Effector CD8-positive, alpha-beta T cell (primary cell): ENCODE data around the gene TECTA.
A peak's percentile ranks its signal among the peaks of the same experiment; 100 is the strongest.

Experiments
- DNase-seq: peaks from one replicate; lab custom pipeline; 2025; lab: John Stamatoyannopoulos, UW

Gene TECTA

GRCh38 chr11:121188776-121189175, 87.7 kb downstream of the TECTA start:
- no peak for DNase-seq

DNA sequence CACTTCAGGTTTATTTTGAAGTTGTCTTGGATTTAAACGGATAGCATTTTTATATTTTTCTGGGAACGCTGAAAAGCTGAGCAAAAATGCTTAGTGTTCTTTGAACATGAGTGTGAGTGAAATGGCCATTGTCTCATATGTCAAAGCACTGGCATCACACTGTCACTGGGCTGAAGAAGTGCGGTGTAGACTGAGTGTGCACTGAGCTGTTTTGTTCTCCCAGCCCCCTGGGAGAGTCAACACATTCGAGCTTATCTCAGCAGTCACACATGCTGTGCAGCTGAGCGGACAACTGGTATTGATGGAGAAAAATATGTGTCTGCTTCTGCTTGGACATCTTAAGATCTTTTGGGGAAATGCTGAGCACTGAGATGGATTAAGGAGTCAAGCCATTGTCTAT, 90.8 kb downstream of the TECTA start:
- DNase-seq, result no peak

DNA sequence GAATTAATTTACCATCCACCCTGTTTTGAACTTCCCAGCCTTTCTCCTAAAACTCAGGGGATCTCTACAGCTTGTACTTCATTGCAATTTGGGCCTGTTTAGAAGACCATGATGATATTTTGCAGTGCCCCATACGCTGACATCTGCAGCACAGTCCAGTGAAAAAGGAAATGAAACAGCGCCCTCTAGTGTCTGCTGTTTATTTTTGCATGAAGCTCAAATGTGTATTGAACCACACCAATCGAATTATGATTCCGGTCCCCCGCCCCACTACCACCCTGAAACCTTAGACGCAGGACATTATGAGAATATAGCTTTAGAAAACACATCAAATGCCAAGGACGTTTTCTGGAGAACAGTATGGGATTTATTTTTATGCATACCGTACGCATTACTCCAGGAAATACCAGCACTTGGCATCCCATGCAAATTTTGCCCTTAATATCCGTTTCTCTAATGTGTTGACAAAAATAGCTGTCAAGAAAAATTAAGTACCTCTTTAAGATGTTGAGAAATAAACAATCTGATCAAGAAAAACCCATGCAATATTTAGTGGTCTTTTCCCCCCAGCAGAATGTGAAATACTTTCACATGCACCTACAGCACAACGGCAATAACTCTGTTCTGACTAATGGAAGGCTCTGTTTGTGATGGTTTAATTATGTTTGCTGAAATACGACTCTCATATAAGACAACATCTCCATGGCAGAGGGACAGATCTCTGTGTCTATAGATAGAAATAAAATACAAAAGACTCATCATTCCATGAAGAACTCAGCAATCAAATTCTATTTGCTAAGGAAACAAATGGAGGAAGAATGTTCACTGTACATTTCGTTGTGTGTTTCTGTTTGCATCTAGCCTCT, 93.9 kb downstream of the TECTA start:
- peak; percentile 14 for DNase-seq

DNA sequence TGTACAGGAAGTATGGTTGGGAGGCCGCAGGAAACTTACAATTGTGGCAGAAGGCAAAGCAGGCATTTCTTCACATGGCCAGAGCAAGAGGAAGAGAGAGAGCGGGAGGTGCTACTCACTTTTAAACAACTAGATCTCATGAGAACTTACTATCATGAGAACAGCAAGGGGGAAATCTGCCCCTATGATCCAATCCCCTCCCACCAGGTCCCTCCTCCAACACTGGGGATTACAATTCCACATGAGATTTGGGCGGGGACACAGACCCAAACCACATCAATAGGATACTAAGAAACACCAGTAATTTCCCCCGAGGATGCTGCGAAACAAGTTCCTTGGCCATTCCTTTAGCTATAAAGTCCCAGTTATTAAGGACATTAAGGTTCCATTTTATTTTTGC, 97.4 kb downstream of the TECTA start:
- DNase-seq, result no peak

GRCh38 chr11:121199516-121199915, 98.5 kb downstream of the TECTA start:
- DNase-seq, result no peak

DNA sequence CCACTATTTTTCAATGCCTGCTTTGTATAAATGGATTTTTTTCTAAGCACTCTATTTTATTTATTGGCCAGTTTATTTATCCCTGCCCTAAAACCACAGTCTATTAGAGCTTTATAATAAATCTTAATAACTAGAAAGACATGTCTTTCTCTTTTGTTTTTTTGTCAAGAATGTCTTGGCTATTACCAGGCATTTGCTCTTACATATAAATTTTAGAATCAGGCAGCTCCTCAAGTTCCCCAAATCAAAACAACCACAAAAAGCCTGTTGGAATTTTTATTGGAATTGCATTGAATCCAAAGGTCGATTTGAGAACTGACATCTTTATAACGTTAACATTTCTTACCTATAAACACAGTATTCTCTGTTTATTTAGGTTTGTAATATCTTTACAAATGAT, 105.8 kb downstream of the TECTA start:
- no peak for DNase-seq

- DNase-seq, result no peak
Observed at GRCh38 chr11:121207485-121208115, 106.6 kb downstream of the TECTA start.

DNA sequence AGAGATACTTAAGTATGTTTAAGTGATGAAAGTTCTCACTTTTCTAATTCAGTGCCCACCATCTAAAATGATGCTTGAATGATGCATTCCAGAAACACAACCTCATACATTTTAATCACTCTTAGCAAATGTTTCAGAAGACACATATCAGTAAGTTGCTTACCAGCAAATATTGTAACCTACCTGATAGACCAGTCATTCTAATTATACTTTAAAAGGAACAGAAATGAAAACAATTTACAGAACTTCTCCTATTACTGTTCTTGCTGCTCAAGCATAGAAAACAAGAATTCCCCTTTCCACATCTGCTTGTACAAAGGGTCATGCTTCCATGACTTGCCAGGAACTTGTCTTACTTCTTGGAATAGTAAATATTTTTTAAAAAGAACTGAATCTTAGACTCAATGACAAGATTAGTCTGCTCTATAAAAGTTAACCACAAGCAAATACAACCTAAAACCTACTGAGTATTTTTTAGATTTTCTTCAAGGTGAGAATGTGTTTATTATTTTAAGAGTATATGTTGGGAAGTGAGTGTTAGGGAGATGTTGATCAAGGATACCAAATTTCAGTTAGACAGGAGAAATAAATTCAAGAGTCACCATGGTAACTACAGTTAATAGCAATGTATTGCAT, 109.5 kb downstream of the TECTA start:
- no peak for DNase-seq

DNA sequence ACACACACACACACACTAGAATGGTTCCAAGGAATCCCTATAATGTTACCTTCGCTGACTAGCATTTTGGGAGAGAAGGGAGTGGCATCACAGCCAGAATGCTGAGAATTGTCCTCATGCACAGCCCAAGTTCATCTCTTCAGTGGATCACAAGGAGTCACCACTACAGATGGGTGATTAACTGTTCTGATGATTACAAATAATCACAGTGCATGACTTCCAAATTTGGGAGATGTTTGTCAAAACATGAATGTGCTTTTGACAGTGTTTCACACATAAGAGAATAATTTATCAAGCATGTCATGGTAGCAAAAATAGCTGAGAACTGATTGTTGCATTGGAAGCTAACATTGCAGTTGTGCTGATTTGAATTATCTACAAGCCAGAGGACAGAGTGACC, 110.6 kb downstream of the TECTA start:
- DNase-seq, result no peak

DNA sequence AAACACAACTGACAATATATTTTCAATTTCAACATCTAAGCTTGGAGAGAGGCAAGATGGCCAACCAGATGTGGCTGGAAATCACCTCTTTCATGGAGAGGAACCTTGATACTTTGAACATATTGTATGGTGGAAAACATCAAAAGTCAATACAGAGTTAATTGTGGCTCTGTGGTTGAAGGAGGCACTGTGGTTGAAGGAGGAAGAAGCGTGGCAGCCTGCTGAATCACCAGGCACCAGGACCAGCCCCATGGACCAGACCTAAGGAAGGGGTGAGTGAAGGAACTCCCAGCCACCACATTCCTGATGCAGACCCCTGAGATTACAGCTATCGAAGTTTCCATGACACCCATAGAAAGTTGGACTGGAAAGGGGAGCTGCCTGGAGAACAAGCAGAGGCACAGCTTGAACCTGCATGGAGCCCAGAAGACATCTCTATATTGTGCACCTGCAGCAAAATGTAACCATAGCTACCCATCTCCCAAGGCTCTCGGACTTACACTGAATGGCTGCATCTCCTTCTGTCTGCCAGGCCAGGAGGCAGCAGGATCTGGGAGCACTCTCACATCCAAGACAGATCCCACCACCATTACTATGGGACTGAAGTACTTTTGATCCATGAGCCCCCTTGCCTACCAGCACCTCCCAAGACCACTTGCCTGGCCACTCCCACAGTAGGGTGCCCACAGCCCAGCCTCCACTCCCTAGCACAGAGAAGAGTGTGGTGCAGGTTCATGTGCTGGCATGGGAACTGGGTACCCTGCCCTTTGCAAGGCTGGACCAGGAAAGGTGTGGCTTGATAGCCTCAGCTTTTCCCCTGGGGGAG, 111.7 kb downstream of the TECTA start:
- no peak for DNase-seq

DNA sequence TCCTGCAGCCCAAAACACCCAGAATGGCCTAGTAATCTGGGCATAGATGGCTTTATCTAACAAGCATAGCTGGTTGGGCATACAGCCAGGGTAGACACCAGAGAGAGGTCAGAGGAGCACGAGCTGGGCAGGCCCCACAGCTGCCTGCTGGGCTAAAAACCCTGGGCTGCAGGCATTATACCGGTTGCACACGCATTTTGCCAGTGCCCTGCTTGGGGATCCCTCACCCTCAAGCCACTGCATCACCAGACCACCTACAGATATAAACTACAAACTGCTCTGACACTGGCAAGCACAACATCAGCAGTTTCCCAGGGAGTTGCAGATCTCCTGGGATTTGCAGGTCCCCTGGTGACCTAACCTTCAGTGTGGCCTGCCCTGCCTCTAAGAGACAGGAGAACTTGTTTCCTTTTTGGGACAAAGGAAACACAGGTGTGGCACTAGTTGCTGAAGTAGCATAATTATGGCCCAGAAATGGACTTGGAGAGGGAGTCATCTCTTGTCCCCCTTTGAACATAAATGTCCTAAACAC, 112.4 kb downstream of the TECTA start:
- DNase-seq, result no peak

- no peak for DNase-seq
Observed at GRCh38 chr11:121214861-121215260, 113.8 kb downstream of the TECTA start.

DNA sequence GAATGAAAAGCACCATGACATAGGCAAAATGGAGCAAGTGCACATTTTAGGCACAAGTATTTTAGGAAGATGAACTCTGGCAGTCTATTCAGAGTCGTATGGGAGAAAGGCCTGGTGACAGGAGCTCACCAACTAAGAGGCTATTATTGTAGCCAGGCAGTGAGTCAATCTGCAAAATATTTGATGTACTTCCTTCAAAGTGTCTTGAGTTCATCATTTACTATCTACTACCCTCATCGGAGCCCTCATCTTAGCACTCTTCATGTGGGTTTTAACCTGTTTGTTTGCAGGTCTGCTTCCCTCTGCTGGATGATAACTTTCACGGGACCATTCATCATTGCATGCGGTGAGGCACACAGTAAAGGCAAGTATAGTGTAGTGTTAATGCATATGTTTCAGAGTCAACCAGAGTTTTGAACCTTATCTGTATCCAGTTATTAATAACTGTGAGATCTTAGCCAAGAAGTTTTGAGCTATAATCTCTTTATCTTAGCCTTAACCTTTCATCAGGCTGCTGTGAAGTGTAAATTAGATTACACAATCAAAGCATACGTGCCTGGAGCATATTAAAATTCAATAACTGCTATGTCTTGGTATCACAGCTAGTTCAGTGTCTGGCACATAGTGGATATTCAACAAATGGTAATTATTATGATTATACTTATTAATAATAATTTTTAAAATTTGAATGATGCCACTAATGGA, 120.6 kb downstream of the TECTA start:
- DNase-seq, result no peak

- DNase-seq, result no peak
Observed at GRCh38 chr11:121223161-121223560, 122.1 kb downstream of the TECTA start.

GRCh38 chr11:121225382-121225781, 124.3 kb downstream of the TECTA start:
- DNase-seq, result no peak

DNA sequence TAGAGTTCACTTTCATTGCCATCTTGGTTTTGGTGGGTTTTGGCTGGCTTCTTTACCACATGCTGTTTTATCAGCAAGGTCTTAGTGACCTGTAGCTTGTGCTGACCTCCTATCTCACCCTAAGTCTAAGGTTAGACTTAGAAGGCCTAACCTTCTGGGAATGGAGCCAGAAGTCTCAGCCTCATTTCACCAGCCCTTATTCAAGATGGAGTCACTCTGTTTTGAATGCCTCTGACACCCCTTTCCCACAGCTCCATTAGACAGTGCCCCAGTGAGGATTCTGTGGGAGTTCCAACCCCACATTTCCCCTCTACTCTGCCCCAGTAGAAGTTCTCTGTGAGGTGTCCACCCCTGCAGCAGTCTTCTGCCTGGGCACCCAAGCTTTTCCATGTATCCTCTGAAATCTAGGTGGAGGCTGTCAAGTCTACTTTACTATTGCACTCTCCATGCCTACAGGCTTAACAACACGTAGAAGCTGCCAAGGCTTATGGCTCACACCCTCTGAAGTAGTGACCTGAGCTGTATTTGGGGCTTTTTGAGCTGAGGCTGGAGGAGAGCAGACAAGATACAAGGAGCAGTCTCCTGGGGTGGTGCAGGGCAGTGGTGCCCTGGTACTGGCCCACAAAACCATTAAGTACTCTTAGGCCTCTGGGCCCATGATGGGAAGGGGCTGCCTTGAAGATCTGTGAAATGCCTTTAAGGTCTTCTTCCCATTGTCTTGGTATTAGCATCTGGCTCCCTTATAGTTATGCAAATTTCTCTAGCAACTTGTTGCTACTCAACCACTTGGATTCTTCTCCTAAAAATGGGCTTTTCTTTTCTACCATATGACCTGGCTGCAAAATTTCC, 125.6 kb downstream of the TECTA start:
- no peak for DNase-seq

DNA sequence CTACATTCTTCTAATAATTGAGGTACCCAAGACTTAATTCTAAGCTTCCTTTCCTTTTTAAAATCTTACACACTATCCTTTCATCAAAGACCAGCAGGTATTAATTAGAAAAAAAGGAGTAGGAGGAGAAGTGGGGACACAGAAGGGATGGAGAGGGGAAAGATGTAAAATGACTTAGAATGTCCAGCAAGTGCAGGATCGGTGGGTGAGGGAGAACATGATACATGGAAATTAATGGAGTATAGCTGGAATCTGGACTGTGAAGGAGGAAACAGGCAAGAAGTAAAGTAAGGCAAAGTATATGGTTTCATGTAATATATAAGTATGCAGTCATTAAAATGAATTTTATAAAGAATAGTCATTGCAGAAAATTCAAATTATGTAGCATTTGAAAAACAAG, 127.8 kb downstream of the TECTA start:
- no peak for DNase-seq

DNA sequence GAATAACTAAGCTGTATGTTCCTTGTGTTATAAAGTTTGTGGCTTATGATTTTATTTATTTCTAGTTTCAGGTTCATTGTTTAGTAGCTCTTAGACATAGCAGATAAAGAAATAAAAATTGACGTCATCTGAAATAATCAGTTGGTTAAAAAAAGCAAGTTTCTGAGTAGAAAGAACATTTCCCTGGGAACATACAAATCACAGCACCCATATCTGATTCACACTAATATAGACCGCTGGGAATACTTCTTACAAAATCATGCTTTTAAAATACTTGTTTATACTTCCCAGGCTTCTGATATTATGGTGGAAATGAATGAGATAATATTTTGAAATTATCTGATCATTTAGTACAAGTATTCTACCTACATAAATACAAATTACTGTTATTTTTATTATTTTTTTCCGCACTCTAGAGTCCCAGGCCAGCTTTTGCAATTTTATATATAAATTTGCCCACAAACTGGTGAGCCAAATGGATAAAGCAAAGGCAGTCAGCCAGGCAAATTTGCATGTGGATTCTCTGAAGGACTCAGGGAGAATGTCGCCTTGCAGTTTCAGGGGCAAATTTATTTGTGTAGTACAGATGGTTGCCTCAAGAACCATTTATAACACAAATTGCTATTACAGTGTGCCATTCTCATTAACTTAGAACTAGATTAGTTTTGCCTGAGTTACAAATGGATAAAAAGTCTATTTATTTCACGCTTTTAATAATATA, 128.6 kb downstream of the TECTA start:
- no peak for DNase-seq

DNA sequence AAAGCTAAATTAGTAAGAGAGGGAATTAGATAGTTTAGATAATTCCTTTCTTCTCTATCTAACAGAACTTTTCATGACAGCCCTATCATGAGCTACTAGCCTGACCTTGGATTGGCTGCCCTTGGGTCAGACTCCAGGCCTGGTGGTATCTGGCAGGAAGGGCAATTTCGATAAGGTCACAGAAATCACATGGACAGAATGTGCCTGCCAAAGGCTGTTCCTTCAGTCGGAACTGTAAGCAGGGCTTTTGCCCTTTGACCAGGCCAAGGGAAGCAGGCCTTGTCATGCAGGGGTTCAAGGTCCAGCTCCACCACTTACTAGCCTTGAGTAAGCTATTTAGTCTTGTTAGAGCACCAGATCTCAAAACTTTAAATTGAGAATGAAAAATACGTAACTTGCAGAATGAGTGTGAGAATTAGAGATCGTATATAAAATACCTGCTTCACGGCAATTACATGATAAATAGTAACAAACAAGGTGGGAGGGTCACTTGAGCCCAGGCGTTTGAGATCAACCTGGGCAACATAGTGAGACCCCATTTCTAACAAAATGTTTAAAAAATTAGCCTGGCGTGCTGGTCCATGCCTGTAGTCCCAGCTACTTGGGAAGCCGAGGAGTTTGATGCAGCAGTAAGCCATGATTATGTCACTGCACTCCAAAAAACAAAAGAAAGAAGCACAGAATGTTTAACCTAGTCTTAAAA, 130.7 kb downstream of the TECTA start:
- no peak for DNase-seq
